H9 (cell line): ENCODE measurements around the gene FAM193A. TPM values are rescaled to one million over a fixed set of nuclear protein-coding genes. Genes with fewer than 3 reads are reported as not detected.

Experiments used
- DNase-seq: peaks from one replicate; pipeline ENCODE4 v3.0.0-alpha.2; 2017
- H2AFZ ChIP-seq: one replicate; pipeline ENCODE4 v1.6.1; 2013; ENCODE audit warnings: mild to moderate bottlenecking, low read length, control low read depth, moderate library complexity
- H2AK5ac ChIP-seq: 2 replicates; pipeline ENCODE4 v1.6.1; 2013; ENCODE audit warnings: low read length, control low read depth, mixed read lengths; ENCODE audit not compliant: insufficient read length
- H2BK120ac ChIP-seq: one replicate; pipeline ENCODE4 v1.6.1; 2013; ENCODE audit warnings: low read depth, mild to moderate bottlenecking, low read length, control low read depth, inconsistent platforms; ENCODE audit not compliant: poor library complexity, severe bottlenecking
- H2BK12ac ChIP-seq: 2 replicates; pipeline ENCODE4 v1.6.1; 2013; ENCODE audit warnings: low read length, control low read depth, mixed read lengths, low read depth; ENCODE audit not compliant: insufficient read length
- H2BK15ac ChIP-seq: 2 replicates; pipeline ENCODE4 v1.6.1; 2013; ENCODE audit warnings: low read depth, low read length, control low read depth
- H2BK20ac ChIP-seq: one replicate; pipeline ENCODE4 v1.6.1; 2013; ENCODE audit warnings: low read depth, mild to moderate bottlenecking, low read length, control low read depth, inconsistent platforms; ENCODE audit not compliant: poor library complexity, severe bottlenecking
- H2BK5ac ChIP-seq: 2 replicates; pipeline ENCODE4 v1.6.1; 2013; ENCODE audit warnings: low read length, control low read depth, mixed read lengths; ENCODE audit not compliant: insufficient read length
- H3K14ac ChIP-seq: 2 replicates; pipeline ENCODE4 v1.6.1; 2013; ENCODE audit warnings: low read length, control low read depth; ENCODE audit not compliant: insufficient read depth
- H3K18ac ChIP-seq: 2 replicates; pipeline ENCODE4 v1.6.1; 2013; ENCODE audit warnings: low read depth, mild to moderate bottlenecking, mixed read lengths, low read length, control low read depth; ENCODE audit not compliant: insufficient read length
- H3K23ac ChIP-seq: 2 replicates; pipeline ENCODE4 v1.6.1; 2013; ENCODE audit warnings: low read length, control low read depth, mixed read lengths, low read depth; ENCODE audit not compliant: insufficient read length
- H3K23me2 ChIP-seq: 2 replicates; pipeline ENCODE4 v1.6.1; 2013; ENCODE audit warnings: low read depth, mild to moderate bottlenecking, mixed read lengths, low read length, control low read depth; ENCODE audit not compliant: insufficient read length, poor library complexity, severe bottlenecking
- H3K27ac ChIP-seq: 2 replicates; pipeline ENCODE4 v1.5.1; 2013; ENCODE audit warnings: low read length, control low read depth, mixed read lengths, low read depth; ENCODE audit not compliant: insufficient read length
- H3K27me3 ChIP-seq: 2 replicates; pipeline ENCODE4 v1.6.1; 2013; ENCODE audit warnings: low read length, control low read depth, inconsistent platforms; ENCODE audit not compliant: insufficient read depth
- H3K4ac ChIP-seq: 2 replicates; pipeline ENCODE4 v1.6.1; 2013; ENCODE audit warnings: low read depth, mild to moderate bottlenecking, control low read depth, inconsistent platforms, low read length, moderate library complexity
- H3K4me1 ChIP-seq: 2 replicates; pipeline ENCODE4 v1.6.1; 2013; ENCODE audit warnings: low read length, control low read depth, inconsistent platforms; ENCODE audit not compliant: insufficient read depth
- H3K4me2 ChIP-seq: 2 replicates; pipeline ENCODE4 v1.6.1; 2013; ENCODE audit warnings: low read length, control low read depth, mixed read lengths; ENCODE audit not compliant: insufficient read length, insufficient read depth
- H3K56ac ChIP-seq: 2 replicates; pipeline ENCODE4 v1.6.1; 2013; ENCODE audit warnings: low read depth, mild to moderate bottlenecking, mixed read lengths, low read length, control low read depth; ENCODE audit not compliant: insufficient read length
- H3K79me1 ChIP-seq: 2 replicates; pipeline ENCODE4 v1.6.1; 2013; ENCODE audit warnings: low read depth, mild to moderate bottlenecking, moderate library complexity, low read length, control low read depth, inconsistent platforms; ENCODE audit not compliant: insufficient read depth, poor library complexity, severe bottlenecking
- H3K79me2 ChIP-seq: 2 replicates; pipeline ENCODE4 v1.6.1; 2013; ENCODE audit warnings: low read length, control low read depth, inconsistent platforms; ENCODE audit not compliant: insufficient read depth
- H3K9ac ChIP-seq: 2 replicates; pipeline ENCODE4 v1.6.1; 2013; ENCODE audit warnings: low read length, control low read depth, mixed read lengths; ENCODE audit not compliant: insufficient read length; ENCODE audit errors: extremely low read depth
- H3K9me3 ChIP-seq: one replicate; pipeline ENCODE4 v1.6.1; 2013; ENCODE audit warnings: low read depth, low read length, inconsistent platforms; ENCODE audit not compliant: control insufficient read depth
- H3T11ph ChIP-seq: one replicate; pipeline ENCODE4 v1.6.1; 2013; ENCODE audit warnings: mild to moderate bottlenecking, low read length, control low read depth, inconsistent platforms
- H4K20me1 ChIP-seq: one replicate; pipeline ENCODE4 v1.6.1; 2013; ENCODE audit not compliant: control insufficient read depth, insufficient read length, insufficient read depth
- H4K5ac ChIP-seq: 2 replicates; pipeline ENCODE4 v1.6.1; 2013; ENCODE audit warnings: low read depth, mild to moderate bottlenecking, mixed read lengths, low read length, control low read depth; ENCODE audit not compliant: insufficient read length
- H4K8ac ChIP-seq: replicated peaks from 2 replicates; pipeline ENCODE4 v1.6.1; 2013; ENCODE audit warnings: low read length, control low read depth, mixed read lengths, low read depth; ENCODE audit not compliant: insufficient read length
- H4K91ac ChIP-seq: 2 replicates; pipeline ENCODE4 v1.6.1; 2013; ENCODE audit warnings: low read depth, mild to moderate bottlenecking, moderate library complexity, mixed read lengths, low read length, control low read depth; ENCODE audit not compliant: insufficient read length
- H3K27ac Mint-ChIP-seq, 3 experiments: 2 replicates in 2 of 3; 3 replicates in 1 of 3; pipeline ENCODE4 v1.8.0; 2020 to 2021; ENCODE audit warnings: mixed read lengths in 3 of 3, mild to moderate bottlenecking in 1 of 3, moderate library complexity in 1 of 3
- H3K27me3 Mint-ChIP-seq: 2 replicates; pipeline ENCODE4 v1.8.0; 2021; ENCODE audit warnings: low read depth, mild to moderate bottlenecking, moderate library complexity, mixed read lengths
- H3K36me3 Mint-ChIP-seq, 3 experiments: 2 replicates in 2 of 3; 3 replicates in 1 of 3; pipeline ENCODE4 v1.8.0; 2020 to 2021; ENCODE audit warnings: low read depth in 3 of 3, mixed read lengths in 3 of 3; ENCODE audit not compliant: insufficient read depth in 1 of 3
- H3K4me1 Mint-ChIP-seq, 2 experiments: 2 replicates each; pipeline ENCODE4 v1.8.0; 2020; ENCODE audit warnings: mixed read lengths in 2 of 2
- H3K4me3 Mint-ChIP-seq, 2 experiments: 2 replicates in 1 of 2; 3 replicates in 1 of 2; pipeline ENCODE4 v1.8.0; 2020 to 2021; ENCODE audit warnings: mild to moderate bottlenecking in 2 of 2, mixed read lengths in 2 of 2, moderate library complexity in 1 of 2
- H3K9me3 Mint-ChIP-seq, 2 experiments: 2 replicates in 1 of 2; 3 replicates in 1 of 2; pipeline ENCODE4 v1.8.0; 2020; ENCODE audit warnings: mild to moderate bottlenecking in 2 of 2, mixed read lengths in 2 of 2, moderate library complexity in 1 of 2
- WGBS: extraction: QIAGEN DNeasy Blood & Tissue Kit; methylation state at CpG from one replicate; pipeline ENCODE4 v1.1.7; 2013; ENCODE audit warnings: missing lambda C conversion rate, low lambda C conversion rate, mixed read lengths; ENCODE audit not compliant: insufficient read length; ENCODE audit errors: extremely low coverage; 5-methylcytosine and 5-hydroxymethylcytosine counted together
- total RNA-seq: library from RNA; stranded (reverse); gene quantifications from 2 replicates; pipeline ENCODE4 v1.2.1, GENCODE V29; 2021
- TF ChIP-seq, protein P1 (sequence below): fragments of 200-600 bp; sonication (generic); conservative IDR thresholded peaks from 3 replicates; pipeline ENCODE4 v1.8.0; 2021; ENCODE audit warnings: antibody characterized with exemption, mild to moderate bottlenecking

FAM193A gene
- total RNA-seq, 1 experiment from 2014 or later = 36.9 TPM

DNA sequence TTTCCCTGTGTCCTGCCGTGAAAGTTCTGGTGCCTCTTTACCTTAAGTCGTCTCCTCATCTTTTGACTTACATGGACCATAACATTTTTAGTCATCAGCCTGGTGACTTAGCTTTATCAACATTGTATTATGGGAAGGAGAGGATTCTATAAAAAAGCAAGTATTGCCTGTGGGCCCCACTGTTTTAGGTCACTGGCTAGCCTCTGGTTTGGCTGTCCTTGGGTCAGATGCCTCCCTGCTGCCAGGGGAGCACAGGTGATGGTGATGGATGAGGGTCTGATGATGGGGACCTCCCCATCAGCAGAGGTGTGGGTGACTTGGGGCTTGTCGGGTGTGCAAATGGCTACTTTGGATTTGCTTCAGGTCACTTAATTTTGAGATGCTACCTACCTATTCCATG is 51.8 kb downstream of the FAM193A start:
- H3K56ac ChIP-seq = no peak overlapping the region
- no peak overlapping the region for H3K4ac ChIP-seq
- no peaks in the 10 kb centered on the region for H3K9me3 ChIP-seq
- WGBS = no CpG with 5 or more reads among the region's 3 CpGs
- H3K79me2 ChIP-seq = peaks cover 25% of the 10 kb centered on the region; the same call in 1 of the 2 replicates
- no peak overlapping the region for H3K4me2 ChIP-seq
- H2AFZ ChIP-seq = no peak overlapping the region
- no peak overlapping the region for H3K14ac ChIP-seq
- no peak overlapping the region for H4K91ac ChIP-seq
- H3T11ph ChIP-seq = no peak overlapping the region
- H2BK20ac ChIP-seq = no peak overlapping the region
- H3K79me1 ChIP-seq = peaks cover 8% of the 10 kb centered on the region
- H3K4me3 Mint-ChIP-seq = no peak overlapping the region
- no peaks in the 10 kb centered on the region for H3K27me3 Mint-ChIP-seq
- H3K27ac ChIP-seq = no peak overlapping the region
- H3K36me3 Mint-ChIP-seq = no peaks in the 10 kb centered on the region
- H3K4me1 ChIP-seq = peaks cover 6% of the 10 kb centered on the region; the same call in 1 of the 2 replicates
- H3K4me1 Mint-ChIP-seq = peaks cover 38 to 40% of the 10 kb centered on the region in 2 experiments
- H2BK15ac ChIP-seq = no peak overlapping the region
- peak overlapping the region in 2 of 3 experiments; percentile 37 to 38; a peak in 2 of 7 replicates for H3K27ac Mint-ChIP-seq
- no peak overlapping the region for H3K9ac ChIP-seq
- TF ChIP-seq, protein P1, sequence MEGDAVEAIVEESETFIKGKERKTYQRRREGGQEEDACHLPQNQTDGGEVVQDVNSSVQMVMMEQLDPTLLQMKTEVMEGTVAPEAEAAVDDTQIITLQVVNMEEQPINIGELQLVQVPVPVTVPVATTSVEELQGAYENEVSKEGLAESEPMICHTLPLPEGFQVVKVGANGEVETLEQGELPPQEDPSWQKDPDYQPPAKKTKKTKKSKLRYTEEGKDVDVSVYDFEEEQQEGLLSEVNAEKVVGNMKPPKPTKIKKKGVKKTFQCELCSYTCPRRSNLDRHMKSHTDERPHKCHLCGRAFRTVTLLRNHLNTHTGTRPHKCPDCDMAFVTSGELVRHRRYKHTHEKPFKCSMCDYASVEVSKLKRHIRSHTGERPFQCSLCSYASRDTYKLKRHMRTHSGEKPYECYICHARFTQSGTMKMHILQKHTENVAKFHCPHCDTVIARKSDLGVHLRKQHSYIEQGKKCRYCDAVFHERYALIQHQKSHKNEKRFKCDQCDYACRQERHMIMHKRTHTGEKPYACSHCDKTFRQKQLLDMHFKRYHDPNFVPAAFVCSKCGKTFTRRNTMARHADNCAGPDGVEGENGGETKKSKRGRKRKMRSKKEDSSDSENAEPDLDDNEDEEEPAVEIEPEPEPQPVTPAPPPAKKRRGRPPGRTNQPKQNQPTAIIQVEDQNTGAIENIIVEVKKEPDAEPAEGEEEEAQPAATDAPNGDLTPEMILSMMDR = no peak
- no peak overlapping the region for H2AK5ac ChIP-seq
- no peaks in the 10 kb centered on the region for H3K23me2 ChIP-seq
- no peaks in the 10 kb centered on the region for H3K9me3 Mint-ChIP-seq
- no peak overlapping the region for H2BK12ac ChIP-seq
- H2BK5ac ChIP-seq = no peak overlapping the region
- peaks cover 5% of the 10 kb centered on the region for H4K20me1 ChIP-seq
- no peak overlapping the region for H4K5ac ChIP-seq
- H3K18ac ChIP-seq = no peak overlapping the region
- no peak for DNase-seq
- H3K27me3 ChIP-seq = no peaks in the 10 kb centered on the region
- H2BK120ac ChIP-seq = no peak overlapping the region
- no peak overlapping the region for H4K8ac ChIP-seq
- H3K23ac ChIP-seq = no peak overlapping the region
